ENCODE measurements around the gene TIGD6.

DNA sequence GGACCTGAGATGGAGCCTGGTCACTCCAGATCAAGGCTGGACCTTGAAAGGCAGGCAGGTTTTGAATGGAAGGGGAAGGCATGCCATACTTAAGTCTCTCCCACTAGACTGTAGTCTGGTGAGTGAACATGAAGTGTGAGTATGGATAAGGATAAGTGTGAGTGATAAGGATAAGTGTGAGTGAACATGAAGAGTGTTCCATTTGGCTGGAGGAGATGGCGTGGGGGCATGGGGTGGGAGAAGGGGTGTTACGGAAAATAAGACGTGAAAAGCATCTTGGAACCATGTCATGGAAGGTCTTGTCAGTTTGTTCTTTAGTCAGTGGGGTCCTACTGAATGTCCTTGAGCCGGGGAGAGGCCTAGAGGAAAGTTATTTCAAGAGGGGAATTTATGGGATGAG, 32.9 kb upstream of the TIGD6 start:
- no peak for TF ChIP-seq CTCF (IDR thresholded peaks at IDR 0.05; ENCODE audit: low read depth, low read length, poor library complexity, severe bottlenecking)
- no peak for TF ChIP-seq EZH2phosphoT487 (IDR thresholded peaks at IDR 0.05; ENCODE audit: borderline replicate concordance, low read length)

All from DOHH2 (cell line).